HepG2 (cell line): ENCODE data around the gene KATNAL2. TPM values are rescaled to one million over a fixed set of nuclear protein-coding genes. Genes with fewer than 3 reads are reported as not detected.

Source experiments
- ATAC-seq: fragments of 200-7000 bp; cut with Tn5 transposase; 3 replicates; pipeline ENCODE4 v1.9.1; 2020; ENCODE audit warnings: mild to moderate bottlenecking, moderate library complexity
- BruUV-seq: library from RNA; stranded (reverse); fragments of 400-500 nt; replicated peaks from 2 replicates; lab custom pipeline; 2021; lab: Mats Ljungman, UMichigan
- CTCF ChIA-PET: fragments of 300-600 bp; formaldehyde crosslinking; extraction: SDS; loops from one replicate; lab custom pipeline; 2021; ENCODE audit warnings: low total read pairs, inconsistent platforms, low intra/inter-chr PET ratio; lab: Yijun Ruan, JAX
- POLR2A ChIA-PET: fragments of 350-600 bp; sonication (Branson Sonifier 250); formaldehyde crosslinking; loops from one replicate; lab custom pipeline; 2020; ENCODE audit warnings: antibody characterized with exemption, inconsistent platforms; lab: Yijun Ruan, JAX
- DNase-seq: peaks from one replicate; pipeline ENCODE4 v3.0.0-alpha.2; 2015; ENCODE audit warnings: low spot score
- FAIRE-seq: peaks from 3 replicates; lab custom pipeline; 2011; peaks lifted over from hg19 to GRCh38; lab: Jason Lieb, UNC
- H2AFZ ChIP-seq: one replicate; pipeline ENCODE4 v1.6.1; 2011; ENCODE audit warnings: low read length, inconsistent platforms
- H3K27ac ChIP-seq: fragments of 300-600 bp; 3 replicates; pipeline ENCODE4 v1.8.0; 2011; ENCODE audit warnings: mixed run types, mild to moderate bottlenecking, mixed read lengths, low read length, inconsistent platforms; ENCODE audit not compliant: insufficient read depth; ENCODE audit errors: extremely low read length
- H3K27me3 ChIP-seq, 2 experiments: fragments of 200-600 bp in 1 of 2; 2 replicates in 1 of 2; 3 replicates in 1 of 2; pipeline versions ENCODE4 v1.6.0 to v1.8.0; 2011; ENCODE audit warnings: low read length in 2 of 2, mild to moderate bottlenecking in 2 of 2, moderate library complexity in 2 of 2, inconsistent platforms in 1 of 2; ENCODE audit not compliant: insufficient read depth in 2 of 2, control insufficient read depth in 1 of 2
- H3K36me3 ChIP-seq, 2 experiments: fragments of 200-600 bp in 1 of 2; replicated peaks in 1 of 2; 2 replicates in 1 of 2; 3 replicates in 1 of 2; pipeline versions ENCODE4 v1.5.1 to v1.8.0; 2011; ENCODE audit warnings: low read length in 2 of 2, inconsistent platforms in 1 of 2; ENCODE audit not compliant: insufficient read depth in 2 of 2, control insufficient read depth in 1 of 2
- H3K4me1 ChIP-seq: 2 replicates; pipeline ENCODE4 v1.5.1; 2012; ENCODE audit warnings: low read length, inconsistent platforms; ENCODE audit not compliant: insufficient read depth
- H3K4me2 ChIP-seq: 2 replicates; pipeline ENCODE4 v1.6.0; 2011; ENCODE audit warnings: low read depth, low read length, inconsistent platforms
- H3K4me3 ChIP-seq, 3 experiments: fragments of 200-600 bp in 1 of 3; sonication (generic), shearing (Covaris generic) in 1 of 3; replicated peaks in 1 of 3; 2 replicates each; pipeline ENCODE4 v1.5.1; 2011 to 2016; ENCODE audit warnings: low read length in 3 of 3, inconsistent platforms in 2 of 3, low read depth in 2 of 3, mild to moderate bottlenecking in 2 of 3, control low read depth in 1 of 3, mixed read lengths in 1 of 3; ENCODE audit not compliant: insufficient read depth in 1 of 3
- H3K79me2 ChIP-seq: one replicate; pipeline ENCODE4 v1.6.1; 2011; ENCODE audit warnings: low read length, inconsistent platforms; ENCODE audit not compliant: insufficient read depth
- H3K9ac ChIP-seq: 2 replicates; pipeline ENCODE4 v1.6.0; 2011; ENCODE audit warnings: mild to moderate bottlenecking, low read depth, low read length, inconsistent platforms; ENCODE audit not compliant: insufficient read depth
- H3K9me3 ChIP-seq: 2 replicates; pipeline ENCODE4 v1.5.1; 2012; ENCODE audit warnings: mild to moderate bottlenecking, low read length
- H4K20me1 ChIP-seq: 2 replicates; pipeline ENCODE4 v1.6.0; 2011; ENCODE audit warnings: inconsistent platforms, mild to moderate bottlenecking, low read length, moderate library complexity; ENCODE audit not compliant: insufficient read depth
- ARID5B ChIP-seq: IDR thresholded peaks from 2 replicates; pipeline ENCODE4 v1.4.0; 2020; ENCODE audit warnings: mild to moderate bottlenecking, missing genetic modification reagents
- KDM1A ChIP-seq: IDR thresholded peaks from 2 replicates; pipeline ENCODE4 v1.6.1; 2016; ENCODE audit warnings: missing compliant biosample characterization
- PRMT3 ChIP-seq: sonication (generic); formaldehyde crosslinking; IDR thresholded peaks from 2 replicates; pipeline ENCODE4 v1.8.1; 2022; ENCODE audit warnings: low read depth, mild to moderate bottlenecking, moderate library complexity, missing genetic modification reagents, borderline replicate concordance
- SMYD3 ChIP-seq: sonication (generic); formaldehyde crosslinking; IDR thresholded peaks from 2 replicates; pipeline ENCODE4 v1.8.1; 2023; ENCODE audit warnings: mild to moderate bottlenecking, missing genetic modification reagents
- SRSF4 ChIP-seq: fragments of 200-400 bp; formaldehyde crosslinking; IDR thresholded peaks from one replicate; pipeline ENCODE4 v1.6.1; 2018; ENCODE audit warnings: mild to moderate bottlenecking, low read depth, low read length, moderate library complexity; ENCODE audit not compliant: poor library complexity, severe bottlenecking
- ZBTB1 ChIP-seq: sonication (generic); formaldehyde crosslinking; IDR thresholded peaks from 2 replicates; pipeline ENCODE4 v1.4.0; 2020; ENCODE audit warnings: missing genetic modification reagents, borderline replicate concordance
- ZBTB3 ChIP-seq: sonication (generic); formaldehyde crosslinking; IDR thresholded peaks from 2 replicates; pipeline ENCODE4 v1.4.0; 2020; ENCODE audit warnings: low read depth, mild to moderate bottlenecking, moderate library complexity, missing genetic modification reagents, borderline replicate concordance
- ZBTB49 ChIP-seq: sonication (generic); formaldehyde crosslinking; IDR thresholded peaks from 2 replicates; pipeline ENCODE4 v1.4.0; 2020; ENCODE audit warnings: missing genetic modification reagents, borderline replicate concordance
- ZNF10 ChIP-seq: sonication (generic); formaldehyde crosslinking; IDR thresholded peaks from 2 replicates; pipeline ENCODE4 v1.4.0; 2020; ENCODE audit warnings: mild to moderate bottlenecking, low read depth, missing genetic modification reagents, borderline replicate concordance
- ZNF20 ChIP-seq: sonication (generic); formaldehyde crosslinking; IDR thresholded peaks from 2 replicates; pipeline ENCODE4 v1.4.0; 2020; ENCODE audit warnings: mild to moderate bottlenecking, moderate library complexity, missing genetic modification reagents
- ZNF274 ChIP-seq: sonication (generic); formaldehyde crosslinking; IDR thresholded peaks from 2 replicates; pipeline ENCODE4 v1.5.1; 2020; ENCODE audit warnings: mild to moderate bottlenecking, missing genetic modification reagents
- ZNF30 ChIP-seq: sonication (generic); formaldehyde crosslinking; IDR thresholded peaks from 2 replicates; pipeline ENCODE4 v1.5.0; 2020; ENCODE audit warnings: mild to moderate bottlenecking, missing genetic modification reagents
- ZNF496 ChIP-seq: sonication (generic); formaldehyde crosslinking; IDR thresholded peaks from 2 replicates; pipeline ENCODE4 v1.8.1; 2023; ENCODE audit warnings: mild to moderate bottlenecking, moderate library complexity, missing genetic modification reagents; ENCODE audit not compliant: insufficient replicate concordance
- ZNF747 ChIP-seq: sonication (generic); formaldehyde crosslinking; IDR thresholded peaks from 2 replicates; pipeline ENCODE4 v1.8.1; 2023; ENCODE audit warnings: missing genetic modification reagents, mild to moderate bottlenecking, borderline replicate concordance
- ZSCAN29 ChIP-seq: sonication (generic); formaldehyde crosslinking; conservative IDR thresholded peaks from 2 replicates; pipeline ENCODE4 v1.4.0; 2020; ENCODE audit warnings: mild to moderate bottlenecking, missing genetic modification reagents
- WGBS: methylation state at CpG from one replicate; pipeline ENCODE4 v1.1.6; 2017; ENCODE audit warnings: low lambda C conversion rate; 5-methylcytosine and 5-hydroxymethylcytosine counted together
- in situ Hi-C: cut with HindIII; loops from 2 replicates; pipeline ENCODE4 v1.10.0; 2017; ENCODE audit warnings: low pct_unique_long_range_greater_than_20kb; ENCODE audit not compliant: extremely low pct_ligation_motif_present
- intact Hi-C: fragments of 100-400 bp; cut with micrococcal nuclease; formaldehyde crosslinking; loops from one replicate; pipeline ENCODE4 v1.10.0; 2022; ENCODE audit not compliant: unreplicated experiment
- polyA plus RNA-seq, 8 experiments: library from polyadenylated mRNA; depleted of rRNA in 3 of 8; stranded (reverse) in 7 of 8; unstranded in 1 of 8; fragments of >200 nt; fragmentation: Illumina TruSeq in 4 of 8; extraction: Trizol in 4 of 8; gene quantifications; 2 replicates each; pipeline versions ENCODE4 v1.2.1 to v1.2.3, GENCODE V29; 2011 to 2016; ENCODE audit warnings: low read depth in 4 of 8, missing spikeins in 1 of 8, mixed read lengths in 1 of 8; ENCODE audit not compliant: insufficient read depth in 1 of 8
- total RNA-seq, 5 experiments: library from RNA; depleted of rRNA; stranded (reverse); fragments of >200 nt; fragmentation: Illumina TruSeq; extraction: Trizol; gene quantifications; 2 replicates each; pipeline ENCODE4 v1.2.3, GENCODE V29; 2016; ENCODE audit warnings: low read depth in 1 of 5

KATNAL2 gene
- total and polyA plus RNA-seq, 2 of the 13 experiments (the other 11 are each of a cell fraction or from before 2014, with no cell fraction given), result not detected

- Histone ChIP-seq H2AFZ (no peak overlapping the region), H3K4me3 (no peak overlapping the region), H3K36me3 (no peaks in the 10 kb centered on the region), H3K4me1 (no peaks in the 10 kb centered on the region), H3K27ac (no peak overlapping the region), H4K20me1 (no peaks in the 10 kb centered on the region), H3K4me2 (no peak overlapping the region), H3K9me3 (no peaks in the 10 kb centered on the region), H3K27me3 (no peaks in the 10 kb centered on the region), H3K9ac (no peak overlapping the region), H3K79me2 (no peaks in the 10 kb centered on the region)
- no TSS peak for BruUV-seq
- CTCF ChIA-PET, result no interaction called here
- POLR2A ChIA-PET, result no interaction called here
- no peak for FAIRE-seq
- ATAC-seq, result no peak
- intact Hi-C loops, result no loop called here
- in situ Hi-C loops, result no loop called here
- 87% methylated on average over 7 of the region's 7 CpGs for WGBS
- DNase-seq, result no peak
- TF ChIP-seq ZNF30 (CRISPR knock-in tag) (no peak), ZNF20 (CRISPR knock-in tag) (no peak), ZBTB3 (no peak), KDM1A (CRISPR knock-in tag) (no peak), ZBTB49 (CRISPR knock-in tag) (no peak), SRSF4 (no peak), SMYD3 (no peak), ZNF10 (CRISPR knock-in tag) (no peak), PRMT3 (CRISPR knock-in tag) (no peak), ZSCAN29 (no peak), ZNF496 (CRISPR knock-in tag) (no peak), ARID5B (CRISPR knock-in tag) (no peak), ZNF747 (CRISPR knock-in tag) (no peak), ZBTB1 (no peak), ZNF274 (CRISPR knock-in tag) (no peak)
Measured at GRCh38 chr18:47077111-47077510, 159.7 kb downstream of the KATNAL2 start.
